ENCODE measurements around the gene UBXN10.

UBXN10 gene

DNA sequence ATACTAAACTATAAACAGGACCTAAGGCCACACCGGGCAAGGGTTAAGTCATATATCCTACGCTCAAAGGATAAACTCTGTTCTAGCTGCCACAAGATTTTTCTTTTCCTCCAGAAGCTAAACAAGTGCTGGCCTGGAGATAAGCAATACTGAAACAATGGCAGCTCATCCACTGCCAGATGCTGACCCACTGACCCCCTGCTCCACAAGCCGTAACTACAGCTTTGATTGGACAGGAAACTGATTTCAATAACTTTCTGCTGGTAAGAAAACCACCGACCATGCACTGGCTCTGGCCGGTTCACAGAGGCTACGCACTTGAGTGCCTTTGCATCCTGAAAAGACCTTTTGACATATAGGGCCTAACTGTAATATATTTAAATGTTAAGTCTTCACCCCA lies 51.8 kb downstream of the UBXN10 start:
- no peak for DNase-seq (ENCODE audit: low read depth)

DNA sequence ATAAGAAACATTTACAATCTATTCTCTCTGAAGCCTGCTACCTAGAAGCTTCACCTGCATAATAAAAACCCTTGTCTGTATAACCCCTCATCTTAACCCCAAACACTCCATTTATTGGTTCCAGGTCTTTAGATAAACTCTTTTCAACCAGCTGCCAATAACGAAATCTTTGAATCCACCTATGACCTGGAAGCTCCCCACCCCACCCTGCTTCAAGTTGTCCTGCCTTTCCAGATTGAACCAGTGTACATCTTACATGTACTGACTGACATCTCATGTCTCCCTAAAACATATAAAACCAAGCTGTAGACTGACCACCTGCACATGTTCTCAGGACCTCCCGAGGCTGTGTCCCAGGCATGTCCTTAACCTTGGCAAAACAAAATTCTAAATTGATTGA lies 54.1 kb downstream of the UBXN10 start:
- no peak for DNase-seq (ENCODE audit: low read depth)

DNA sequence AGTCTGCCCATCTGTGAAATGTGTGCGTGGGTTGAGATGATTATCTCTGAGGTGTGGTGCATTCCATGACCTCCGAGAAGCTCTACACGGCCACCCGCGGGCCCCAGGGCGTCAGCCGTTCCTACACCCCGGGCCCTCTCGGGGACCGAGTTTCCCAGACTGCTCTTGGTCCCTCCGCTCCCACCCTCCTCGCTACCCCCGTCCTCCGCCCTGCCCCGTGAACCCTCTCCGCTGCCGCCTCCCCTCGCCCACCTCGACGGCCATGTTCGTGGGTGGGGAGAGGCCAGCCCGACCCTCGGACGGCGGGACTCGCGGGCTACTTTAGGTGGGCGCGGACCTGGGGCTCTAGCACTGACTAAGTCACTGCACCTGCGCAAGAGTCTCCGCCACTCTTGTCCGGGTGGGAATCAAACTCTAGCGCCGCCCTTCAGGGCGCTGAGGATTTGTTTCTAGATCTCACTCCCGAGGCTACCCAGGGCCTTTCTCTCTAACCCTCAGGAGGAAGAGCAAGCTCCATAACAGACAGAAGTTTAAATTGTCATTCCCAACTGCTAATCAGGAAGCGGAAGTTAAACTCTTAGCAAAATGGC lies 57.1 kb downstream of the UBXN10 start:
- DNase-seq (ENCODE audit: low read depth), result no peak
